ENCODE data around the gene DGKD.

DGKD gene

GRCh38 chr2:233449081-233449901 lies 95.0 kb downstream of the DGKD start:
- no peak overlapping the region for H3K4me3 ChIP-seq (ENCODE audit: low read depth, low read length)
- no peak for DNase-seq (ENCODE audit: low read depth)
- TF ChIP-seq, protein P1, sequence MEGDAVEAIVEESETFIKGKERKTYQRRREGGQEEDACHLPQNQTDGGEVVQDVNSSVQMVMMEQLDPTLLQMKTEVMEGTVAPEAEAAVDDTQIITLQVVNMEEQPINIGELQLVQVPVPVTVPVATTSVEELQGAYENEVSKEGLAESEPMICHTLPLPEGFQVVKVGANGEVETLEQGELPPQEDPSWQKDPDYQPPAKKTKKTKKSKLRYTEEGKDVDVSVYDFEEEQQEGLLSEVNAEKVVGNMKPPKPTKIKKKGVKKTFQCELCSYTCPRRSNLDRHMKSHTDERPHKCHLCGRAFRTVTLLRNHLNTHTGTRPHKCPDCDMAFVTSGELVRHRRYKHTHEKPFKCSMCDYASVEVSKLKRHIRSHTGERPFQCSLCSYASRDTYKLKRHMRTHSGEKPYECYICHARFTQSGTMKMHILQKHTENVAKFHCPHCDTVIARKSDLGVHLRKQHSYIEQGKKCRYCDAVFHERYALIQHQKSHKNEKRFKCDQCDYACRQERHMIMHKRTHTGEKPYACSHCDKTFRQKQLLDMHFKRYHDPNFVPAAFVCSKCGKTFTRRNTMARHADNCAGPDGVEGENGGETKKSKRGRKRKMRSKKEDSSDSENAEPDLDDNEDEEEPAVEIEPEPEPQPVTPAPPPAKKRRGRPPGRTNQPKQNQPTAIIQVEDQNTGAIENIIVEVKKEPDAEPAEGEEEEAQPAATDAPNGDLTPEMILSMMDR (IDR thresholded peaks at IDR 0.05; ENCODE audit: insufficient read depth, low read depth, low read length, missing control alignments), result no peak

- TF ChIP-seq, protein P1 (IDR thresholded peaks at IDR 0.05; ENCODE audit: insufficient read depth, low read depth, low read length, missing control alignments), result no peak
- DNase-seq (ENCODE audit: low read depth), result no peak
- no peak overlapping the region for H3K4me3 ChIP-seq (ENCODE audit: low read depth, low read length)
Observed at GRCh38 chr2:233449921-233450863, 95.9 kb downstream of the DGKD start.

GRCh38 chr2:233450864-233451575 lies 96.7 kb downstream of the DGKD start:
- no peak for DNase-seq (ENCODE audit: low read depth)
- H3K4me3 ChIP-seq (ENCODE audit: low read depth, low read length), result no peak overlapping the region
- TF ChIP-seq, protein P1 (IDR thresholded peaks at IDR 0.05; ENCODE audit: insufficient read depth, low read depth, low read length, missing control alignments), result no peak

GRCh38 chr2:233451950-233452349 lies 97.7 kb downstream of the DGKD start:
- TF ChIP-seq, protein P1 (IDR thresholded peaks at IDR 0.05; ENCODE audit: insufficient read depth, low read depth, low read length, missing control alignments), result no peak
- DNase-seq (ENCODE audit: low read depth), result no peak
- H3K4me3 ChIP-seq (ENCODE audit: low read depth, low read length), result no peak overlapping the region

- H3K4me3 ChIP-seq (ENCODE audit: low read depth, low read length), result no peak overlapping the region
- TF ChIP-seq, protein P1 (IDR thresholded peaks at IDR 0.05; ENCODE audit: insufficient read depth, low read depth, low read length, missing control alignments), result no peak
- DNase-seq (ENCODE audit: low read depth), result no peak
Observed at GRCh38 chr2:233453111-233453915, 99.0 kb downstream of the DGKD start.

DNA sequence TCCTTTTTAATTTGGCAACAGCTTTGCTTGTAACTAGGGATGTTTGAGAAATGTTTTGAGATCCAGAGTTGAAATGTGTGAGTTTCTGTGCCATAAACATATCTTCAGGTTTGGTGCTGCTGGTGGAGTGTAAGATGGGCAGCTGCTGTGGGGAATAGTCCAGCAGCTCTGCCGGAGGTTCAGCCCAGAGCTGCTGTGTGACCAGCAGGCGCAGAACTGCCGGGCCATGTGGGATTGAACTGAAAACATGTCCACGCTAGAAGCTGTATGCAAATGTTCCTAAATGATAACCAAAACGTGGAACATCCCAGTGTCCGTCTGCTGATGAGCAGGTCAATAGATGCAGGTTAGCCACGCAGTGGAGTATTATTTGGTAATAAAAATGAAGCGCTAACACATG lies 99.6 kb downstream of the DGKD start:
- H3K4me3 ChIP-seq (ENCODE audit: low read depth, low read length), result no peak overlapping the region
- TF ChIP-seq, protein P1 (IDR thresholded peaks at IDR 0.05; ENCODE audit: insufficient read depth, low read depth, low read length, missing control alignments), result no peak
- DNase-seq (ENCODE audit: low read depth), result no peak
